Measurements from ENCODE around the gene G6PC3.

Gene G6PC3

GRCh38 chr17:44111777-44112176 lies 41.2 kb downstream of the G6PC3 start:
- TF ChIP-seq CTCF (IDR thresholded peaks at IDR 0.05; ENCODE audit: control insufficient read depth, insufficient read depth, low read depth, low read length, missing control alignments) = no peak
- no peak overlapping the region for H3K4me3 ChIP-seq (ENCODE audit: control insufficient read depth, low read depth, low read length)
- no peak for DNase-seq (ENCODE audit: low read depth)

DNA sequence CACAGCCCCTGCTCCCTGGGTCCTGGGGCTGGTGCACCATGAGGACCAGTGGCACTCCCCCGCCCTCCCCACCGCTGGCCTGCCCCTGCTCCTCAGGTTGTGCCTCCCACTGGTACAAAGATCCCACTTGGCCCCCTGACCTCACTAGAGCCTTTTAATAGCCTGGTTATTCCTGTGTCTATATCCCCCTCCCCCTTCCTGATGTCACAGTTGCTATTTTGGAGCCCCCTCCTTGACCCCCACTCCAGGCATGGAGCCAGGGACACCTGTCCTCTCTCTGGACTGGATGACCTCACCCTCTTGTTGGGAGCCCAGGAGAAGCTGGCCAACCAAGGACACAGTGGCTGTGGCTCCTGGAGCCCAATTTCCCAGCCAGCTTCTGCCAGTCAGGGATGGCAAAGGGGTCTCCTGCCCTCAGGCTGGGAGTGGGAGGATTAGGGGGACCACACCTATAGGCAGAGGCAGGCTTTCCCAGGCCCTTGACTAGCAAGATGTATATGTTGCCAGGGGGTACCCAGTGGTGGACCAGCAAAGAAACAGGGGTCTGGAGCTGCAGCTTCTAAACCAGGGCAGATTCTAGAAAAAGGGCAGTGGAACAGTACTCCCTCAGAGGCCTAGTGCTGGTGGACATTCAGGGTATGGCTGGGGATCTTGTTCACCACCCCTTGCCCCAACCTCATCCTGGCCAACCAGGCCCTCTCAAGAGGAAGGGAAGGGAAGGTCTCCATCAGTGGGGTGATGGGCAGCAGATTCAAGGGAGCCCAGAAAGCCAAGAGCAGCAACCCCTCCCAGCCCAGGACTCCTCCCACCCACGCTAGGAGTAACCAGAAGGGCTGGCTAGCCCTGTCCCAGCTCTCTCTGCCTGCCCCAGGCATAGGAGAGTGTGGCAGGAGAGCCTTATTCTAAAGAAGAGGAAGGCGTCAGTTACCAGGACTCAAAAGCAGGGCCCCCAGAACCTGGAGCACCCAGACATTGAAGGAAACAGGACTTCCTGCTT lies 42.0 kb downstream of the G6PC3 start:
- DNase-seq (ENCODE audit: low read depth) = no peak
- no peak overlapping the region for H3K4me3 ChIP-seq (ENCODE audit: control insufficient read depth, low read depth, low read length)
- TF ChIP-seq CTCF (IDR thresholded peaks at IDR 0.05; ENCODE audit: control insufficient read depth, insufficient read depth, low read depth, low read length, missing control alignments) = no peak

DNA sequence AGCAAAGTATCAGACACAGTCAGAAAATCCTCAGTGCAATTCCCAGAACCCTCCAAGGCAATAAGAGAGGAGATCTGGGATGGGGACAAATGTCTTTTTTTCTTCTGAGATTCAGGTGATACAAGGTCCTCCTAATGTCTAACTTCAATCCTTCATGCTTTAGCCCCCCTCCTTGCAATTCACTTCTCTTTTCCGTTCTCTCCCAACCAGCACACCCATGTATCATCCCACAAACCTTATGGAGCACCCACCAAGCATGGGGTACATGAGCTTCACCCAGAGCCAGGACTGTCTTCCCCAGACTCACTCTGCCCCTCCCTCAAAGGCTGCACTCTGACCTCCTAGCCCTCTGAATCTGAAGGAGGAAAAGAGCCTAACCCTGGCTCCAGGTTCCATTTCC lies 42.8 kb downstream of the G6PC3 start:
- H3K4me3 ChIP-seq (ENCODE audit: control insufficient read depth, low read depth, low read length) = no peak overlapping the region
- DNase-seq (ENCODE audit: low read depth) = no peak
- TF ChIP-seq CTCF (IDR thresholded peaks at IDR 0.05; ENCODE audit: control insufficient read depth, insufficient read depth, low read depth, low read length, missing control alignments) = no peak

GRCh38 chr17:44113868-44114840 lies 43.6 kb downstream of the G6PC3 start:
- TF ChIP-seq CTCF (IDR thresholded peaks at IDR 0.05; ENCODE audit: control insufficient read depth, insufficient read depth, low read depth, low read length, missing control alignments) = no peak
- DNase-seq (ENCODE audit: low read depth) = no peak
- no peak overlapping the region for H3K4me3 ChIP-seq (ENCODE audit: control insufficient read depth, low read depth, low read length)

DNA sequence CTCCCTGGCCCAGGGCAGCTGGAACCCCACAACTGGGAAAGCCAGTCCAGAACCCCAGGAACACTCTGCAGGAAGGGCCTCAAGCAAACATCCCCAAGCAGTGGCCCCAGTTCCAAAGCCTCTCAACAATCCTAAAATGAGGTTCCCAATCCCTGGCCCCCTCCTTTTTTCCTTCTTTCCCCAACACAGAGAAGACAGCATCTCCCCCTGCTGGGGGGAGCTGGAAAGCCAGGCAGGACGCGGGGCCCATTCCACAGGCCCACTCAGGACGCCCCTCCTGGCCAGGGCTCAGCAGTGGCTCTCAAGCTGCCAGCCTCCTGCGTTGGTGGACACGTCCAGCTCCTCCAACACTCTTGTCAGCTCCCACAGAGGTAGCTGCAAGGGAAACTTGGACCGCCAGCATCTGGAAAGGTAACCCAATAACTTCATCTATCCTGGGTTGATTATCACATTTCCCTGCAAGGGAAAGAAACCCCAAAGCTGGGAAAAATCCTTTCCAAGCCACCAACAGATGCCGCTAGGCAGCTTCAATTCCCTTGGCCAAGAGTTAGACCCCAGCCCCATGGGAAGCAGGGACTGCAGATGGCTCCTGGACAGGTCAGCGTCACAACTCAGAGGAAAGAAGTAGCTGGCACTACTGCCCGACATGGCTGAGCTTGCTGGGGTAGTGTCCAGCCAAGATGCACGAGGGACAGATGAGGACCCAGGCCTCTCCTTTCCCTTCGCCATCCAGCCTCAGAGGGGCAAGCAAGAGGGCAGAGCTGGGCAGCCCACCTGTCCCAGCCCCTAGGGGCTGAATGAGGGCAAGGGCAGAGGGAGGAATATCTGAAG lies 45.3 kb downstream of the G6PC3 start:
- TF ChIP-seq CTCF (IDR thresholded peaks at IDR 0.05; ENCODE audit: control insufficient read depth, insufficient read depth, low read depth, low read length, missing control alignments) = peak; percentile 88
- no peak overlapping the region for H3K4me3 ChIP-seq (ENCODE audit: control insufficient read depth, low read depth, low read length)
- no peak for DNase-seq (ENCODE audit: low read depth)

- TF ChIP-seq CTCF (IDR thresholded peaks at IDR 0.05; ENCODE audit: control insufficient read depth, insufficient read depth, low read depth, low read length, missing control alignments) = no peak
- H3K4me3 ChIP-seq (ENCODE audit: control insufficient read depth, low read depth, low read length) = no peak overlapping the region
- DNase-seq (ENCODE audit: low read depth) = no peak
These were observed 46.8 kb downstream of the G6PC3 start for GRCh38 chr17:44117351-44117750.
